Measurements from ENCODE around the gene IPO7. TPM values are rescaled to one million over a fixed set of nuclear protein-coding genes. Genes with fewer than 3 reads are reported as not detected.

The IPO7 gene
- total RNA-seq, 1 experiment from 2014 or later = 205 TPM

DNA sequence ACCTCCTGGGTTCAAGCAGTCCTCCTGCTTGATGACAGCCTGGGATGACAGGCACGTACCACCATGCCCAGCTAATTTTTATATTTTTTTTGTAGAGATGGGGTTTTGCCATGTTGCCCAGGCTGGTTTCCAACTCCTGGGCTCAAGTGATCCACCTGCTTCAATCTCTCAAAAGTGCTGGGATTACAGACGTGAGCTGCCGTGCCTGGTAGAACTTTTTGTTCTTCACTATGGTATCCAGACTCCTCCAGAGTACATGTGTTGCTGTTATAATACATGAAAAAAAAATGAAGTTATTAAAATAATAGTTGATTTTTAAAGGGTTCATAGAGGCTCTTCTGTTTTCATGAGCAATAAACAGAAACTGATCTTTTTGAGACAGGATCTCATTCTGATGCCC lies 105.9 kb downstream of the IPO7 start:
- H3K79me1 ChIP-seq (ENCODE audit: insufficient read depth, low read depth, low read length, poor library complexity, severe bottlenecking) = no peaks in the 10 kb centered on the region
- H3K23ac ChIP-seq (ENCODE audit: insufficient read length, low read depth, low read length) = no peak overlapping the region
- H4K20me1 ChIP-seq (ENCODE audit: control insufficient read depth, insufficient read depth, insufficient read length) = no peaks in the 10 kb centered on the region
- H2AK5ac ChIP-seq (ENCODE audit: insufficient read length, low read length) = no peak overlapping the region
- H3K27ac ChIP-seq (ENCODE audit: insufficient read length, low read depth, low read length) = no peak overlapping the region
- DNase-seq = no peak
- no peaks in the 10 kb centered on the region for H3K23me2 ChIP-seq (ENCODE audit: insufficient read length, low read depth, low read length, poor library complexity, severe bottlenecking)
- no peaks in the 10 kb centered on the region for H3K27me3 ChIP-seq (ENCODE audit: insufficient read depth, low read length)
- no peak overlapping the region for H3K9ac ChIP-seq (ENCODE audit: extremely low read depth, insufficient read length, low read length)
- H3K14ac ChIP-seq (ENCODE audit: insufficient read depth, low read length) = no peak overlapping the region
- H3K27ac Mint-ChIP-seq = no peak overlapping the region
- no peaks in the 10 kb centered on the region for H3K4me1 ChIP-seq (ENCODE audit: insufficient read depth, low read length)
- no peak overlapping the region for H2BK120ac ChIP-seq (ENCODE audit: low read depth, low read length, poor library complexity, severe bottlenecking)
- no peak overlapping the region for H4K5ac ChIP-seq (ENCODE audit: insufficient read length, low read depth, low read length)
- no CpG with 5 or more reads among the region's 3 CpGs for WGBS (ENCODE audit: extremely low coverage, insufficient read length, low lambda C conversion rate)
- H3K4me3 Mint-ChIP-seq = no peak overlapping the region
- H3K56ac ChIP-seq (ENCODE audit: insufficient read length, low read depth, low read length) = no peak overlapping the region
- H3K4me1 Mint-ChIP-seq = no peaks in the 10 kb centered on the region
- no peak overlapping the region for H4K8ac ChIP-seq (replicated peaks; ENCODE audit: insufficient read length, low read depth, low read length)
- no peaks in the 10 kb centered on the region for H3K79me2 ChIP-seq (ENCODE audit: insufficient read depth, low read length)
- H2BK15ac ChIP-seq (ENCODE audit: low read depth, low read length) = no peak overlapping the region
- no peak overlapping the region for H3K4me2 ChIP-seq (ENCODE audit: insufficient read depth, insufficient read length, low read length)
- H3K18ac ChIP-seq (ENCODE audit: insufficient read length, low read depth, low read length) = no peak overlapping the region
- H3K4ac ChIP-seq (ENCODE audit: low read depth, low read length) = no peak overlapping the region
- H2BK12ac ChIP-seq (ENCODE audit: insufficient read length, low read depth, low read length) = no peak overlapping the region
- H2AFZ ChIP-seq (ENCODE audit: low read length) = no peak overlapping the region
- no peak overlapping the region for H4K91ac ChIP-seq (ENCODE audit: insufficient read length, low read depth, low read length)
- H2BK20ac ChIP-seq (ENCODE audit: low read depth, low read length, poor library complexity, severe bottlenecking) = no peak overlapping the region
- TF ChIP-seq, protein P1, sequence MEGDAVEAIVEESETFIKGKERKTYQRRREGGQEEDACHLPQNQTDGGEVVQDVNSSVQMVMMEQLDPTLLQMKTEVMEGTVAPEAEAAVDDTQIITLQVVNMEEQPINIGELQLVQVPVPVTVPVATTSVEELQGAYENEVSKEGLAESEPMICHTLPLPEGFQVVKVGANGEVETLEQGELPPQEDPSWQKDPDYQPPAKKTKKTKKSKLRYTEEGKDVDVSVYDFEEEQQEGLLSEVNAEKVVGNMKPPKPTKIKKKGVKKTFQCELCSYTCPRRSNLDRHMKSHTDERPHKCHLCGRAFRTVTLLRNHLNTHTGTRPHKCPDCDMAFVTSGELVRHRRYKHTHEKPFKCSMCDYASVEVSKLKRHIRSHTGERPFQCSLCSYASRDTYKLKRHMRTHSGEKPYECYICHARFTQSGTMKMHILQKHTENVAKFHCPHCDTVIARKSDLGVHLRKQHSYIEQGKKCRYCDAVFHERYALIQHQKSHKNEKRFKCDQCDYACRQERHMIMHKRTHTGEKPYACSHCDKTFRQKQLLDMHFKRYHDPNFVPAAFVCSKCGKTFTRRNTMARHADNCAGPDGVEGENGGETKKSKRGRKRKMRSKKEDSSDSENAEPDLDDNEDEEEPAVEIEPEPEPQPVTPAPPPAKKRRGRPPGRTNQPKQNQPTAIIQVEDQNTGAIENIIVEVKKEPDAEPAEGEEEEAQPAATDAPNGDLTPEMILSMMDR (conservative IDR thresholded peaks at IDR 0.05) = no peak
- no peaks in the 10 kb centered on the region for H3K9me3 ChIP-seq (ENCODE audit: control insufficient read depth, low read depth, low read length)
- no peaks in the 10 kb centered on the region for H3K27me3 Mint-ChIP-seq (ENCODE audit: low read depth)
- no peak overlapping the region for H3T11ph ChIP-seq (ENCODE audit: low read length)
- H2BK5ac ChIP-seq (ENCODE audit: insufficient read length, low read length) = no peak overlapping the region
- H3K9me3 Mint-ChIP-seq = no peaks in the 10 kb centered on the region
- H3K36me3 Mint-ChIP-seq (ENCODE audit: insufficient read depth in 1 of 3, low read depth in 3 of 3) = peaks cover 12 to 64% (median 56%) of the 10 kb centered on the region in 3 experiments; a peak in 6 of 7 replicates
